Measurements from ENCODE around the gene IGFBP5.

The IGFBP5 gene

GRCh38 chr2:216653931-216654365 is 41.4 kb downstream of the IGFBP5 start:
- in situ Hi-C loops (cut with MboI; ENCODE audit: low sequenced_read_pairs) = loop anchor here (25.0 kb wide), 1 partner anchor 617 kb away; no protein-coding TSS in a partner anchor

- in situ Hi-C loops (cut with MboI; ENCODE audit: low sequenced_read_pairs) = loop anchor here (25.0 kb wide), 1 partner anchor 616 kb away; no protein-coding TSS in a partner anchor
Observed at GRCh38 chr2:216653093-216653799, 42.1 kb downstream of the IGFBP5 start.

GRCh38 chr2:216652566-216652965 is 42.8 kb downstream of the IGFBP5 start:
- in situ Hi-C loops (cut with MboI; ENCODE audit: low sequenced_read_pairs) = loop anchor here (25.0 kb wide), 1 partner anchor 615 kb away; no protein-coding TSS in a partner anchor

- in situ Hi-C loops (cut with MboI; ENCODE audit: low sequenced_read_pairs) = loop anchor here (25.0 kb wide), 1 partner anchor 614 kb away; no protein-coding TSS in a partner anchor
Observed at GRCh38 chr2:216651351-216651881, 43.9 kb downstream of the IGFBP5 start.

GRCh38 chr2:216650626-216651257 is 44.6 kb downstream of the IGFBP5 start:
- in situ Hi-C loops (cut with MboI; ENCODE audit: low sequenced_read_pairs) = loop anchor here (25.0 kb wide), 1 partner anchor 613 kb away; no protein-coding TSS in a partner anchor

- in situ Hi-C loops (cut with MboI; ENCODE audit: low sequenced_read_pairs) = no loop called here
Observed at GRCh38 chr2:216649574-216649973, 45.8 kb downstream of the IGFBP5 start.

GRCh38 chr2:216648105-216648504 is 47.2 kb downstream of the IGFBP5 start:
- in situ Hi-C loops (cut with MboI; ENCODE audit: low sequenced_read_pairs) = no loop called here

- in situ Hi-C loops (cut with MboI; ENCODE audit: low sequenced_read_pairs) = no loop called here
Observed at GRCh38 chr2:216646116-216646515, 49.2 kb downstream of the IGFBP5 start.

GRCh38 chr2:216645636-216645950 is 49.8 kb downstream of the IGFBP5 start:
- in situ Hi-C loops (cut with MboI; ENCODE audit: low sequenced_read_pairs) = no loop called here

GRCh38 chr2:216644842-216645635 is 50.3 kb downstream of the IGFBP5 start:
- in situ Hi-C loops (cut with MboI; ENCODE audit: low sequenced_read_pairs) = no loop called here

GRCh38 chr2:216643986-216644659 is 51.2 kb downstream of the IGFBP5 start:
- in situ Hi-C loops (cut with MboI; ENCODE audit: low sequenced_read_pairs) = no loop called here

- in situ Hi-C loops (cut with MboI; ENCODE audit: low sequenced_read_pairs) = no loop called here
Observed at GRCh38 chr2:216637472-216637871, 57.9 kb downstream of the IGFBP5 start.

GRCh38 chr2:216636551-216637450 is 58.5 kb downstream of the IGFBP5 start:
- in situ Hi-C loops (cut with MboI; ENCODE audit: low sequenced_read_pairs) = no loop called here

- in situ Hi-C loops (cut with MboI; ENCODE audit: low sequenced_read_pairs) = no loop called here
Observed at GRCh38 chr2:216635701-216636550, 59.4 kb downstream of the IGFBP5 start.

GRCh38 chr2:216635171-216635570 is 60.2 kb downstream of the IGFBP5 start:
- in situ Hi-C loops (cut with MboI; ENCODE audit: low sequenced_read_pairs) = no loop called here

GRCh38 chr2:216634370-216635148 is 60.8 kb downstream of the IGFBP5 start:
- in situ Hi-C loops (cut with MboI; ENCODE audit: low sequenced_read_pairs) = no loop called here

GRCh38 chr2:216633616-216634369 is 61.6 kb downstream of the IGFBP5 start:
- in situ Hi-C loops (cut with MboI; ENCODE audit: low sequenced_read_pairs) = no loop called here

Measured in HL-60/S4 treated with phorbol 12-myristate 13-acetate at 8.2 ng/mL for 4 days and 3 days (cell line).